Progenitor cell of endocrine pancreas (in vitro differentiated cells): ENCODE measurements around the gene DPP3. TPM values are rescaled to one million over a fixed set of nuclear protein-coding genes. Genes with fewer than 3 reads are reported as not detected.

ENCODE experiments used
- DNase-seq: peaks from one replicate; pipeline ENCODE4 v3.0.0; 2021; ENCODE audit warnings: low spot score; ENCODE audit not compliant: unreplicated experiment
- H3K27ac Mint-ChIP-seq: 2 replicates; pipeline ENCODE4 v1.8.0; 2021; ENCODE audit warnings: mild to moderate bottlenecking, moderate library complexity, mixed read lengths
- H3K27me3 Mint-ChIP-seq: 2 replicates; pipeline ENCODE4 v1.8.0; 2021; ENCODE audit warnings: mixed read lengths
- H3K36me3 Mint-ChIP-seq: 2 replicates; pipeline ENCODE4 v1.8.0; 2022; ENCODE audit warnings: mixed read lengths; ENCODE audit not compliant: insufficient read depth
- H3K4me1 Mint-ChIP-seq: 2 replicates; pipeline ENCODE4 v1.8.0; 2021; ENCODE audit warnings: low read depth, mixed read lengths
- H3K4me3 Mint-ChIP-seq: 2 replicates; pipeline ENCODE4 v1.8.0; 2021; ENCODE audit warnings: low read depth, mild to moderate bottlenecking, moderate library complexity, mixed read lengths
- H3K9me3 Mint-ChIP-seq: 2 replicates; pipeline ENCODE4 v1.8.0; 2021; ENCODE audit warnings: low read depth, mixed read lengths
- CTCF ChIP-seq: fragments of 200-600 bp; sonication (generic); IDR thresholded peaks from one replicate; pipeline ENCODE4 v1.5.0; 2021; ENCODE audit warnings: antibody characterized with exemption, mild to moderate bottlenecking; ENCODE audit not compliant: unreplicated experiment
- total RNA-seq: library from RNA; stranded (reverse); gene quantifications from 2 replicates; pipeline ENCODE4 v1.2.1, GENCODE V29; 2021

Gene DPP3
- total RNA-seq, 1 donor from 2014 or later, result 78.7 TPM

GRCh38 chr11:66489636-66490035, 9.4 kb downstream of the DPP3 start:
- TF ChIP-seq CTCF, result no peak
- Mint-ChIP-seq H3K27me3 (no peaks in the 10 kb centered on the region), H3K36me3 (peaks cover 7% of the 10 kb centered on the region), H3K4me3 (no peak overlapping the region), H3K4me1 (no peaks in the 10 kb centered on the region), H3K27ac (no peak overlapping the region), H3K9me3 (no peaks in the 10 kb centered on the region)
- no peak for DNase-seq

GRCh38 chr11:66491315-66491935, 11.2 kb downstream of the DPP3 start:
- Mint-ChIP-seq H3K4me3 (no peak overlapping the region), H3K36me3 (peaks cover 9% of the 10 kb centered on the region), H3K9me3 (no peaks in the 10 kb centered on the region), H3K27ac (no peak overlapping the region), H3K27me3 (no peaks in the 10 kb centered on the region), H3K4me1 (no peaks in the 10 kb centered on the region)
- no peak for DNase-seq
- TF ChIP-seq CTCF, result peak; percentile 49

GRCh38 chr11:66492161-66492865, 12.1 kb downstream of the DPP3 start:
- Mint-ChIP-seq H3K36me3 (peaks cover 12% of the 10 kb centered on the region), H3K4me1 (no peaks in the 10 kb centered on the region), H3K27ac (no peak overlapping the region), H3K9me3 (no peaks in the 10 kb centered on the region), H3K27me3 (no peaks in the 10 kb centered on the region), H3K4me3 (no peak overlapping the region)
- no peak for DNase-seq
- TF ChIP-seq CTCF, result no peak

GRCh38 chr11:66493130-66493529, 12.9 kb downstream of the DPP3 start:
- no peak overlapping the region for H3K4me3 Mint-ChIP-seq
- no peaks in the 10 kb centered on the region for H3K9me3 Mint-ChIP-seq
- H3K36me3 Mint-ChIP-seq, result peaks cover 12% of the 10 kb centered on the region
- no peaks in the 10 kb centered on the region for H3K4me1 Mint-ChIP-seq
- no peak for TF ChIP-seq CTCF
- H3K27me3 Mint-ChIP-seq, result no peaks in the 10 kb centered on the region
- no peak for DNase-seq
- no peak overlapping the region for H3K27ac Mint-ChIP-seq

GRCh38 chr11:66494458-66494857, 14.2 kb downstream of the DPP3 start:
- no peaks in the 10 kb centered on the region for H3K4me1 Mint-ChIP-seq
- no peak for DNase-seq
- no peaks in the 10 kb centered on the region for H3K27me3 Mint-ChIP-seq
- TF ChIP-seq CTCF, result no peak
- H3K36me3 Mint-ChIP-seq, result peaks cover 14% of the 10 kb centered on the region
- no peak overlapping the region for H3K4me3 Mint-ChIP-seq
- H3K27ac Mint-ChIP-seq, result no peak overlapping the region
- H3K9me3 Mint-ChIP-seq, result no peaks in the 10 kb centered on the region
